GM12873 (cell line): ENCODE data around the gene SLX9.
A peak's percentile ranks its signal among the peaks of the same experiment; 100 is the strongest.

Experiments
- TF ChIP-seq, protein P1 (sequence below): IDR thresholded peaks from 2 replicates; pipeline ENCODE4 v1.5.1; 2012; ENCODE audit warnings: low read depth, mild to moderate bottlenecking, moderate library complexity, low read length, control low read depth; ENCODE audit not compliant: insufficient read depth; ENCODE audit errors: missing control alignments

Gene SLX9

GRCh38 chr21:44946254-44947041 lies 6.6 kb downstream of the SLX9 start:
- TF ChIP-seq, protein P1, sequence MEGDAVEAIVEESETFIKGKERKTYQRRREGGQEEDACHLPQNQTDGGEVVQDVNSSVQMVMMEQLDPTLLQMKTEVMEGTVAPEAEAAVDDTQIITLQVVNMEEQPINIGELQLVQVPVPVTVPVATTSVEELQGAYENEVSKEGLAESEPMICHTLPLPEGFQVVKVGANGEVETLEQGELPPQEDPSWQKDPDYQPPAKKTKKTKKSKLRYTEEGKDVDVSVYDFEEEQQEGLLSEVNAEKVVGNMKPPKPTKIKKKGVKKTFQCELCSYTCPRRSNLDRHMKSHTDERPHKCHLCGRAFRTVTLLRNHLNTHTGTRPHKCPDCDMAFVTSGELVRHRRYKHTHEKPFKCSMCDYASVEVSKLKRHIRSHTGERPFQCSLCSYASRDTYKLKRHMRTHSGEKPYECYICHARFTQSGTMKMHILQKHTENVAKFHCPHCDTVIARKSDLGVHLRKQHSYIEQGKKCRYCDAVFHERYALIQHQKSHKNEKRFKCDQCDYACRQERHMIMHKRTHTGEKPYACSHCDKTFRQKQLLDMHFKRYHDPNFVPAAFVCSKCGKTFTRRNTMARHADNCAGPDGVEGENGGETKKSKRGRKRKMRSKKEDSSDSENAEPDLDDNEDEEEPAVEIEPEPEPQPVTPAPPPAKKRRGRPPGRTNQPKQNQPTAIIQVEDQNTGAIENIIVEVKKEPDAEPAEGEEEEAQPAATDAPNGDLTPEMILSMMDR: no peak

GRCh38 chr21:44947111-44947929 lies 7.5 kb downstream of the SLX9 start:
- TF ChIP-seq, protein P1: no peak

- TF ChIP-seq, protein P1: no peak
Observed at GRCh38 chr21:44947930-44948331, 8.1 kb downstream of the SLX9 start.

DNA sequence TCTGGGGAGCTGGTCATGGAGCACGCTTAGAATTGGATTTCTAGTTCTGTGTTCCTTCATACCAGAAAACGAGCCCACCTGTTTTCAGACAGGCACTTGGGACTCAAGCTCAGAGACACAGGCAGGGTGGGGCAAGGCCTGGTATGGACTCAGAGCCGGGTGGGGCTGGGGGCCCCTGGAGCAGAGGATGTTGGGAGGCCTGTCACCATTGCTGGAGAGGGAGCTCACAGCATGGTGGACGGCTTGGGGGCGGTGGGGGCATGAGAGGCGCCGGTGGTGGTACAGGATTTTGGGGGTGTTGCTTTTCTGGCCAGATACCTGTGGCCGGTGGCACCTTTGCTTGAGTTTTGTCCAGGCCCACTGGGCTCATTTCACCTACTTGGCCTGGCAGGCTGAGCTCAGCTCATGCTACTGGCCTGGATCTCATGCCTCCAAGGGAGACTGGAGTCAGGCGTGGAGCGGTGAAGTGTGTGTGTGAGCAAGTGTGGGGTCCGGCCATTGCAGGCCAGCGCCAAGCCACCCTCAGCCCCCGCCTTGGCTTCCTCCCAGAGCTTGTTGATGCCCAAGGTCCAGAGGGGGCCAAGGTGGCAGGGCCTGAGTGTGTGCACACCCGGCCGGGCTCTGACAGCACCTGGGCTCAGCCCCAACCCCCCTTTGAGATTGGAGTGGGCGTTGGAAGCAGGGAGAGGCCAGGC lies 8.7 kb downstream of the SLX9 start:
- TF ChIP-seq, protein P1: no peak

GRCh38 chr21:44949161-44949778 lies 9.4 kb downstream of the SLX9 start:
- TF ChIP-seq, protein P1: no peak

DNA sequence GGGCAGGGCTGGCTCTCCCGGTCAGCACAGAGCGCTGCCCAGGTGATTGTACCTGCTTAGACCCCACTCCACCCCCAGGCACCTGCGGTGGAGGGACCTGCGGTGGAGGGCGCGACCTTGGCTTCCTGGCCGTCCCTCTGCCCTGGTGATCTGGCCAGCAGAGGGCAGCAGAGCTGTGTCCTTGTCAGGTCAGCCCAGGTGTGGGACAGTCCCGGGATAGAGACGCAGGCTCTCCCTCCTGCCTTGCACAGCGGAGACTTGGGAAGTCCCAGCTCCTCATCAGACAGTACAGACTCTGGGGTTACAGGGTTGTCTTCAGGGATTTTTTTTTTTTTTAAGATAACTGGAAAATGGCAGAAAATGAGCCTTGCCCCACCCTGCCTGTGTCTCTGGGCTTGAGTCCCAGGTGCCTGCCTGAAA lies 10.0 kb downstream of the SLX9 start:
- TF ChIP-seq, protein P1: peak; percentile 92
